Measurements from ENCODE around the gene ZNF333. TPM values are rescaled to one million over a fixed set of nuclear protein-coding genes. Genes with fewer than 3 reads are reported as not detected.
"Not testable (repeated sequence)": the region's sequence is repeated elsewhere in the genome, so short reads cannot be mapped to it uniquely, and the experiment has no call there.

ZNF333 gene
- total RNA-seq, 1 donor from 2014 or later = 26.2 TPM

- no peak overlapping the region for H3K27ac Mint-ChIP-seq
- no peak overlapping the region for H3K4me3 Mint-ChIP-seq
- H3K36me3 Mint-ChIP-seq (ENCODE audit: low read depth) = no peaks in the 10 kb centered on the region
- TF ChIP-seq CTCF (IDR thresholded peaks at IDR 0.05) = no peak
- intact Hi-C loops (cut with micrococcal nuclease) = no loop called here
- H3K27me3 Mint-ChIP-seq = peaks cover 11% of the 10 kb centered on the region
- ChIA-PET POLR2A (interaction anchor here (0.7 kb wide), 1 partner anchor 1464 kb away, joined by 3 read pairs; no protein-coding TSS in a partner anchor), CTCF (no interaction called here)
- no peak for ATAC-seq (ENCODE audit: low read depth)
- DNase-seq = no peak
- no peaks in the 10 kb centered on the region for H3K9me3 Mint-ChIP-seq
- H3K4me1 Mint-ChIP-seq = peaks cover 23% of the 10 kb centered on the region
Measured at GRCh38 chr19:14774373-14774772, 84.5 kb downstream of the ZNF333 start.

DNA sequence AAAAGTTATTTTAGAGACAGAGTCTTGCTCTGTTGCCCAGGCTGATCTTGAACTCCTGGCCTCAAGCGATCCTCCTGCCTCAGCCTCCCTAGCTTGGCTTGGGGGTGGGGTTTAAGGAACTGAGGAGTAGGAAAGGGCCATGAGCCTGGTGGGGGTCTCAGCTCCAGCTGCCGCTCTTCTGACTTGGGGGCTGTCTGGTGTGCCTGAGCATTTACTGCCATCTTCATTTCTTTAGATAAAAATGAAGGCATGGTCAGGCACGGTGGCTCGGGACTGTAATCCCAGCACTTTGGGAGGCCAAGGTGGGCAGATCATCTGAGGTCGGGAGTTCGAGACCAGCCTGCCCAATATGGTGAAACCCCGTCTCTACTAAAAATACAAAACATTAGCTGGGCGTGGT, 85.5 kb downstream of the ZNF333 start:
- Mint-ChIP-seq H3K27me3 (peaks cover 13% of the 10 kb centered on the region), H3K4me3 (peak overlapping the region; percentile 24), H3K4me1 (peaks cover 23% of the 10 kb centered on the region)
- ChIA-PET POLR2A (interaction anchor here (0.6 kb wide), 1 partner anchor 199 kb away, joined by 4 read pairs; no protein-coding TSS in a partner anchor), CTCF (interaction anchor here (0.7 kb wide), 1 partner anchor 21 kb away, joined by 3 read pairs; no protein-coding TSS in a partner anchor)
- H3K36me3 Mint-ChIP-seq (ENCODE audit: low read depth); intact Hi-C loops (cut with micrococcal nuclease); H3K9me3 Mint-ChIP-seq; H3K27ac Mint-ChIP-seq; DNase-seq; ATAC-seq (ENCODE audit: low read depth): not testable (repeated sequence)

GRCh38 chr19:14775869-14776586, 86.2 kb downstream of the ZNF333 start:
- Mint-ChIP-seq H3K27me3 (peaks cover 13% of the 10 kb centered on the region), H3K4me3 (peak overlapping the region; percentile 74), H3K4me1 (peaks cover 27% of the 10 kb centered on the region), H3K36me3 (ENCODE audit: low read depth) (no peaks in the 10 kb centered on the region), H3K9me3 (no peaks in the 10 kb centered on the region), H3K27ac (no peak overlapping the region)
- ATAC-seq (ENCODE audit: low read depth) (no peak), DNase-seq (no peak)
- TF ChIP-seq CTCF (IDR thresholded peaks at IDR 0.05) = no peak
- POLR2A ChIA-PET = interaction anchor here (0.6 to 1.3 kb wide), 3 partner anchors 9 to 330 kb away, joined by 4 to 8 read pairs (median 4); no protein-coding TSS in a partner anchor
- CTCF ChIA-PET = interaction anchor here (0.7 to 1.3 kb wide), 2 partner anchors 10 to 22 kb away, joined by 3 to 4 read pairs; no protein-coding TSS in a partner anchor
- intact Hi-C loops (cut with micrococcal nuclease) = no loop called here

- DNase-seq; H3K9me3 Mint-ChIP-seq; intact Hi-C loops (cut with micrococcal nuclease); H3K27ac Mint-ChIP-seq; CTCF ChIA-PET; ATAC-seq (ENCODE audit: low read depth); H3K36me3 Mint-ChIP-seq (ENCODE audit: low read depth): not testable (repeated sequence)
- Mint-ChIP-seq H3K4me1 (peaks cover 23% of the 10 kb centered on the region), H3K27me3 (peaks cover 13% of the 10 kb centered on the region), H3K4me3 (peak overlapping the region; percentile 19)
- POLR2A ChIA-PET = interaction anchor here (0.7 kb wide), 1 partner anchor 87 kb away, joined by 3 read pairs; no protein-coding TSS in a partner anchor
Measured at GRCh38 chr19:14777645-14778044, 87.8 kb downstream of the ZNF333 start.

- H3K27ac Mint-ChIP-seq; ATAC-seq (ENCODE audit: low read depth); CTCF ChIA-PET; intact Hi-C loops (cut with micrococcal nuclease); H3K9me3 Mint-ChIP-seq; DNase-seq; H3K36me3 Mint-ChIP-seq (ENCODE audit: low read depth): not testable (repeated sequence)
- peaks cover 12% of the 10 kb centered on the region for H3K27me3 Mint-ChIP-seq
- POLR2A ChIA-PET = interaction anchor here (0.7 kb wide), 2 partner anchors 88 to 92 kb away, joined by 3 to 4 read pairs; no protein-coding TSS in a partner anchor
- peaks cover 27% of the 10 kb centered on the region for H3K4me1 Mint-ChIP-seq
- peak within 1 kb of the TSS; percentile 19 for H3K4me3 Mint-ChIP-seq
Measured at GRCh38 chr19:14778110-14778845, 88.4 kb downstream of the ZNF333 start, which contains the start of gene ADGRE2. ADGRE2 (minus strand) TSS chr19:14778560; CDS start chr19:14776756, 1,804 bp downstream.

DNA sequence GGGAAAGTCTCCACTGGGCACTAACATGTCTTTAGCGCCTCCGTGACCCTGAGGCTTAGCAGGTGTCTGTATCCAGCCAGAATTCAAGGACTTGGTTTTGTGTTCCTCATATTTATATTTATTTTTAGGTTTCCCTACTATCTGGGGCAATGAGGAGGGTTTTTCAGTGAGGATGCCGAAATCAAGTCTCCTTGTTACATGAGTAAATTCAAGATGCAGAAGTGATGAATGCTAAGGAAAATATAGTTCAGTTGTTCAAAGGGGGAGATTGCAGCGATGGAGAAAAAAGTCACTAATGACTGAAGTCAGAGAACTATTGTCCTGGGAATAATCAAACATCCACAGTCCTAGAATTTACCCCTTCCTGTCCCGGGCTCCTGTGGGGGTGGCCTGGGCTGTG, 89.3 kb downstream of the ZNF333 start:
- H3K36me3 Mint-ChIP-seq (ENCODE audit: low read depth) = no peaks in the 10 kb centered on the region
- no peak for ATAC-seq (ENCODE audit: low read depth)

DNA sequence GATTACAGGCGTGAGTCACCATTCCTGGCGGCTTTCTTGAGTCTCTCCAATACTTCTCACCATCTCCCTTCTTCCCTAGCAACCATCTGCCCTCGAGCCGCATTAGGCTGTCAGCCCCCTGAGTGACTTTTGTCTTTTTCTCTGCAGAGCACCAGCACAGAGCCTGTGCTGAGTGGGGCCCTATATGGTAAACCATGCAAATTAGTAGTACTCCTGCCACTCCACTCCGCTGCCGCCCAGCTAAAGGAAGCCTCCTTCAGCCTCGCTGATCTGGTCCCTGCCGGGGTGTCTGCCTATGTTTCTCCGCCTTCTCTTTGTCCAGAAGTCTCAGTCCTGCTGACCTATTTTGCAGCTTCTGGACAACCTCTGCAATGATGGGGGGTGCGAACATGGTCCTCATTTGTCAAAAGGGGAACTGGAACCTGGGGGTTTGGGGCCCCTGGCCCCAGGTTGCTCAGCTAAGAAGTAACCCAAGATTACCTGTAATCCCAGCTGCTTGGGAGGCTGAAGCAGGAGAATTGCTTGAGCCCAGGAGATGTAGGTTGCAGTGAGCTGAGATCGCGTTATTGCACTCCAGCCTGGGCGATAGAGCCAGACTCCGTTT, 90.9 kb downstream of the ZNF333 start:
- H3K9me3 Mint-ChIP-seq; H3K27me3 Mint-ChIP-seq; POLR2A ChIA-PET; H3K27ac Mint-ChIP-seq; DNase-seq; intact Hi-C loops (cut with micrococcal nuclease); H3K36me3 Mint-ChIP-seq (ENCODE audit: low read depth); H3K4me3 Mint-ChIP-seq; CTCF ChIA-PET: not testable (repeated sequence)
- peaks cover 46% of the 10 kb centered on the region for H3K4me1 Mint-ChIP-seq
- peak; percentile 41 for ATAC-seq (ENCODE audit: low read depth)

More for the DNA sequence above, 89.3 kb downstream of the ZNF333 start:
- intact Hi-C loops (cut with micrococcal nuclease) = no loop called here
- DNase-seq = no peak
- H3K4me1 Mint-ChIP-seq = peaks cover 34% of the 10 kb centered on the region
- H3K27ac Mint-ChIP-seq = no peak overlapping the region
- H3K27me3 Mint-ChIP-seq = peaks cover 6% of the 10 kb centered on the region
- H3K4me3 Mint-ChIP-seq = no peak overlapping the region
- TF ChIP-seq CTCF (IDR thresholded peaks at IDR 0.05) = no peak
- H3K9me3 Mint-ChIP-seq = no peaks in the 10 kb centered on the region
- ChIA-PET CTCF (no interaction called here), POLR2A (interaction anchor here (0.6 kb wide), 1 partner anchor 16 kb away, joined by 8 read pairs; no protein-coding TSS in a partner anchor)

DNA sequence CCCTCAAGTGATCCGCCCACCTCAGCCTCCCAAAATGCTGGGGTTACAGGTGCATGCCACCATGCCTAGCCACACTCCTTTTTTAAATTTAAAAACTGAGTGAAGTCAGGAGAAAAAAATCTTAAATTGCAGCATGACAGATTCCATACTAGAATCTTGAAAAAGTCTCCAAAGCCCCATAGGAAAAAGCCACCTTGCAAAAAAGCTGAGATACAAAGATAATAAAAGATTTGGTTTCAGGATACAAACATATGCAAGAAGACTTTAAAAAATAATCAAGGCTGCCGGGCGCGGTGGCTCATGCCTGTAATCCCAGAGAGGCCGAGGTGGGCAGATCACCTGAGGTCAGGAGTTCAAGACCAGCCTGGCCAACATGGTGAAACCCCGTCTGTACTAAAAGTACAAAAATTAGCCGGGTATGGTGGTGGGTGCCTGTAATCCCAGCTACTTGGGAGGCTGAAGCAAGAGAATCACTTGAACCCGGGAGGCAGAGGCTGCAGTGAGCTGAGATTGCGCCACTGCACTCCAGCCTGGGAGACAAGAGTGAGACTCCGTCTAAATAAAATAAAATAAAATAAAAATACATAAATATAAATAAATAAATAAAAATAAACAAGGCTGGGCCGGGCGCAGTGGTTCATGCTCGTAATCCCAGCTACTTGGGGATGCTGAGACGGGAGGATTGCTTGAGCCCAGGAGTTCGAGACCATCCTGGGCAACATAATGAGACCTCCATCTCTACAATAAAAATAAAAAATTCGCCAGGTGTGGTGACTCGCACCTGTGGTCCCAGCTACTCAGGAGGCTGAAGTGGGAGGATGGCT, 92.1 kb downstream of the ZNF333 start:
- POLR2A ChIA-PET = not testable (repeated sequence)

More for the DNA sequence above, 92.1 kb downstream of the ZNF333 start:
- H3K4me1 Mint-ChIP-seq = peaks cover 46% of the 10 kb centered on the region
- H3K27me3 Mint-ChIP-seq; H3K36me3 Mint-ChIP-seq (ENCODE audit: low read depth); H3K9me3 Mint-ChIP-seq; ATAC-seq (ENCODE audit: low read depth); H3K4me3 Mint-ChIP-seq; CTCF ChIA-PET; intact Hi-C loops (cut with micrococcal nuclease); DNase-seq; H3K27ac Mint-ChIP-seq: not testable (repeated sequence)

Data from activated B cell treated with CpG ODN at 0.5 μM for 24 hours (primary cell).